Coronary artery (tissue), 2 donors: ENCODE data around the gene ANKRD26.

Source experiments
- DNase-seq: peaks from one replicate; pipeline ENCODE4 v3.0.0-alpha.2; 2017; ENCODE audit warnings: low spot score
- H3K27ac ChIP-seq, 2 donors: fragments of 200-600 bp; sonication (generic); one replicate each; pipeline ENCODE4 v1.5.1; 2016 to 2019
- H3K4me3 ChIP-seq: fragments of 200-600 bp; sonication (generic); 2 replicates; pipeline ENCODE4 v1.5.1; 2016; ENCODE audit warnings: mild to moderate bottlenecking, moderate library complexity
- CTCF ChIP-seq: fragments of 200-600 bp; sonication (generic); IDR thresholded peaks from one replicate; pipeline ENCODE4 v1.5.1; 2019; ENCODE audit warnings: antibody characterized with exemption

The ANKRD26 gene

GRCh38 chr10:27020243-27020642 lies 80.1 kb downstream of the ANKRD26 start:
- no peak for TF ChIP-seq CTCF
- no peak overlapping the region for H3K4me3 ChIP-seq
- no peak overlapping the region for H3K27ac ChIP-seq
- DNase-seq: no peak

GRCh38 chr10:27019827-27020226 lies 80.5 kb downstream of the ANKRD26 start:
- no peak overlapping the region for H3K27ac ChIP-seq
- H3K4me3 ChIP-seq: no peak overlapping the region
- DNase-seq: no peak
- TF ChIP-seq CTCF: no peak

- Histone ChIP-seq H3K27ac (no peak overlapping the region), H3K4me3 (no peak overlapping the region)
- no peak for DNase-seq
- no peak for TF ChIP-seq CTCF
These were observed 102.7 kb downstream of the ANKRD26 start for GRCh38 chr10:26997610-26998009.

- no peak for TF ChIP-seq CTCF
- H3K4me3 ChIP-seq: no peak overlapping the region
- DNase-seq: no peak
- no peak overlapping the region for H3K27ac ChIP-seq
These were observed 105.6 kb downstream of the ANKRD26 start for GRCh38 chr10:26994743-26995142.

- no peak overlapping the region for H3K27ac ChIP-seq
- TF ChIP-seq CTCF: no peak
- no peak overlapping the region for H3K4me3 ChIP-seq
- DNase-seq: no peak
These were observed 112.4 kb downstream of the ANKRD26 start for GRCh38 chr10:26987851-26988250.

GRCh38 chr10:26983156-26983555 lies 117.1 kb downstream of the ANKRD26 start:
- no peak for TF ChIP-seq CTCF
- H3K4me3 ChIP-seq: no peak overlapping the region
- no peak for DNase-seq
- H3K27ac ChIP-seq: no peak overlapping the region

GRCh38 chr10:26982058-26982457 lies 118.2 kb downstream of the ANKRD26 start:
- Histone ChIP-seq H3K27ac (no peak overlapping the region), H3K4me3 (no peak overlapping the region)
- no peak for TF ChIP-seq CTCF
- DNase-seq: no peak
